ENCODE data around the gene DBNDD2.

The DBNDD2 gene

GRCh38 chr20:45407783-45408645 lies at the start of gene DBNDD2:
DBNDD2 (plus strand) TSS chr20:45408289; CDS start chr20:45408468, 179 bp downstream.
- DNase-seq (ENCODE audit: low read depth): no peak

- no peak for DNase-seq (ENCODE audit: low read depth)
These were observed 49.1 kb upstream of the DBNDD2 start for GRCh38 chr20:45359069-45359405.

GRCh38 chr20:45359406-45360148 lies 48.5 kb upstream of the DBNDD2 start:
- no peak for DNase-seq (ENCODE audit: low read depth)

DNA sequence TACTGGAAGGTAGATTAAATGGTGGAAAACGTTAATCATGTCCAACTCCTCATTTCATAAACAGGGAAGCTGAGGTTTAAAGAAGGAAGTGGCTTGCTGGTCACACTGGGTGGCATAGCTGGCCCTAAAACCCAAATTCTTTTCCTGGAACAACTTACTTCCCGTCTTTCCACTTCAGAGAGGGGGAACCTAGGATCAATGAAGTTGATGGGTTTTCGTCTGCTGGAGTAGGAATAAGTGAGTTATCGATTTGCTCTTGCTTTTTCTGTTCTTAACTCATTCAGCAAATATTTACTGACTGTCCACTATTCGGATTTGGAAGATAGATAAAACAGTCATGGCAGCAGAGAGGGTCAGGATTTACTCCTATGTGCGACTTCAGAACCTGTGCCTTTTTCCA lies 46.3 kb upstream of the DBNDD2 start:
- DNase-seq (ENCODE audit: low read depth): no peak

DNA sequence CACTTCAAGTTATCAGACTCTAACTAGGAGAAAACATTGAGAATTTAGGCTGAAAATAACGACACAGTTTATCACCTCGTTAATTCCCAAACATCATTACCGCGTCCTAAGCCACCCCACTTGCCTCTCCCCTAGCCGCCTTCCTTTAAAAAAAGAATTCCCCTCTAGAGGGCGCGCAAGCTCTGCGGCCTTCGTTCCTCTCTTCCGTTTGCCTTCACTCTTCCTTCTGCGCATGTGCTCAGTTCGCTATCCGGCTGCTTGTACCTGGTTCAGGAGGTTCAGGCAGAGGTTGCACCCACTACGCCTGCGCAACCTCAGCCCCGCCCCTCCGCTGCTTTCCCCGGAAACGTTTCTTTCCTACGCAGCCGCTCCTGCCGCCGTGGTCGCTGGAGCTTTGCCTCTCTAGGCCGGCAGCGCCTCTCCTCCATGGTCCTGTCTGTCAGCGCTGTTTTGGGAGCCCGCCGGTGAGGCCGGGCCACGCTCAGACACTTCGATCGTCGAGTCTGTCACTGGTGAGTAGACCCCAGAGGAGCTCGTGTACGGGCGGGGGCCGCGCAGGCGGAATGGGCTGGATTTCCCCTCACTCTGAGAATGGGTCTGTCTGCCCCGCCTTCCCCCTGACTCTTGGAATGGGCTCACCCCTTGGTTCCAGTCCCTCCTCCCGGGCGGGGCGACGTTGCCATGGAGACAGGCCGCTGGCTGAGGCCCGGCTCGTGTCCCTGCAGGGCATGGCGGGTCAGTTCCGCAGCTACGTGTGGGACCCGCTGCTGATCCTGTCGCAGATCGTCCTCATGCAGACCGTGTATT lies 45.1 kb upstream of the DBNDD2 start, which contains the start of gene SYS1:
SYS1 (plus strand) TSS at position 353 of the 807 bp plus-strand sequence; CDS start at position 729, 376 bp downstream.
- peak; percentile 97 for DNase-seq (ENCODE audit: low read depth)

GRCh38 chr20:45363611-45364492 lies 44.2 kb upstream of the DBNDD2 start:
- no peak for DNase-seq (ENCODE audit: low read depth)

GRCh38 chr20:45365444-45365970 lies 42.6 kb upstream of the DBNDD2 start:
- DNase-seq (ENCODE audit: low read depth): no peak

DNA sequence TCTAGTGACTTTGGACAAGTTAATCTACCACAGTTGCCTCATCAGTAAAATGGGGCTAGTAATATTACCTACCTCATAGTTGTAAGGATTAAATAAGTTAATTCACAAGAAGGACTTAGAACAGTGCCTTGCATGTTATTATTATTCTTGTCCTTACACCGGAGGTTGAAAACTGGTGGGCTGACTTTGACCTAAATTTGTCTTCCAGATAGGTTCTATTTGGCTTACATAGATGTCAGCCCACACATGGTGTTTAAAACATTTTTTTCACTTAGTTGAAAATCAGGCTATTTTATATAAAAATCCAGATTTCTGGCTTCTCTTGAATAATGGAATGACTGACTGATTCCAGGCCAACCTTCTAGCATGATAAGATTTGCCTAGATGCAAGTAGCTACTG lies 41.9 kb upstream of the DBNDD2 start:
- DNase-seq (ENCODE audit: low read depth): no peak

DNA sequence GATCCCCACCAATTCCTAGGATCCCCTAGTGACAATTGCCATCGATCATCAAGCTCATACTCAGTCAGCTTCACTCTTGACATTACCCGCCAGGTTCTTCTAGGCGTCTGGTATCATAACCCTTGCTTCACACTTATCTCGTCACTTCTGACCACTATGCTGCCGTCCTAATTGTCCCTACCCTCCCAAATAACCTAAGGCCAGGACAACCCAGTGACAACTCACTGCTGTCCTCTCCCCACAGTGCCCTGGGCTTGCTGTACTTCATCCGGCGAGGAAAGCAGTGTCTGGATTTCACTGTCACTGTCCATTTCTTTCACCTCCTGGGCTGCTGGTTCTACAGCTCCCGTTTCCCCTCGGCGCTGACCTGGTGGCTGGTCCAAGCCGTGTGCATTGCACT lies 41.5 kb upstream of the DBNDD2 start:
- no peak for DNase-seq (ENCODE audit: low read depth)

DNA sequence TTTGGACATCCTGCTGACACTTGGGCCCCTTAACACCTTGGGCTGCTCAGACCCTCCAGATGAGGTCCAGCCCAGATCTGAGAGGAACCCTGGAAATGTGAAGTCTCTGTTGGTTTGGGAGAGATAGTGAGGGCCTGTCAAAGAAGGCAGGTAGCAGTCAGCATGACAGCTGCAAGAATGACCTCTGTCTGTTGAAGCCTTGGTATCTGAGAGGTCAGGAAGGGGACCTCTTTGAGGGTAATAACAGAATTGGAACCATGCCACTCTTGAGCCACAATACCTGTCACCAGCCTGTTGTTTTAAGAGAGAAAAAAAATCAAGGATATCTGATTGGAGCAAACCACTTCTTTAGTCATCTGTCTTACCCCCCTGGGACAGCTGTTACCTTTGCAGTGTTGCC lies 41.0 kb upstream of the DBNDD2 start:
- DNase-seq (ENCODE audit: low read depth): no peak

DNA sequence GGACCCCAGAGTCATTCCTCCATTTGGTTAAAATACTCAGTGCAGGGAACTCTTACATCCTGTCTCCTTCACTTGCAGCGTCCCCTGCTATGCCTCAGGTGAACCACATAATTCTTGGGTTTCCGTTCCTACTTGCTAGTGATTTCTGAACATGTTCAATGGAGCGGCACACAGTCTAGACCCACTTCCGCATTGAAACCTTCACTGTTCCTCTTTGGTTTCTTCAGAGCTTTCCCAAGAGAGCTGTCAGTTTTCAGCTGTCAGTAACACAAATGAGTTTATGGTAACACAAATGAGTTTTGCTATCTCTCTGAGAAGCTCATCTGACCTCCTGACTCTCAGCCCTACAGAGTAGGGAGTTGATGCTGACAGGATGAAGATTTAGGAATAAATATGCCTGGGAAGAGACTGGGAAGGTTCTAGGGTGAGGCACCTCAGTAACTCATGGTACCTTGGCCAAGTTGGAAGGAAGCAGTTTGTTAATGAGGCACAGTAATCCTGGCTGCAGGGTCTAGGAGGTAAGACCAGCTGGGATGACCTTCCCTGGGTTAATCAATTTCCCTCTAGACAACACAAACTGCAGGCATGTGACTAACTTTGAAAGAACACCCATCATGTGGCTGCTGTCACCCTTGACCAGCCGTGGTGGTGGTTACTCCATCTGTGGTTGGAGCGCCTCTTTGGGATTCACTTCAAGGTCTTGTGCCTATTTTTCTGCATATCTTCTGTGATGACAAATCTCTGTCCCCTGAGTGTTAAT lies 39.7 kb upstream of the DBNDD2 start:
- no peak for DNase-seq (ENCODE audit: low read depth)

DNA sequence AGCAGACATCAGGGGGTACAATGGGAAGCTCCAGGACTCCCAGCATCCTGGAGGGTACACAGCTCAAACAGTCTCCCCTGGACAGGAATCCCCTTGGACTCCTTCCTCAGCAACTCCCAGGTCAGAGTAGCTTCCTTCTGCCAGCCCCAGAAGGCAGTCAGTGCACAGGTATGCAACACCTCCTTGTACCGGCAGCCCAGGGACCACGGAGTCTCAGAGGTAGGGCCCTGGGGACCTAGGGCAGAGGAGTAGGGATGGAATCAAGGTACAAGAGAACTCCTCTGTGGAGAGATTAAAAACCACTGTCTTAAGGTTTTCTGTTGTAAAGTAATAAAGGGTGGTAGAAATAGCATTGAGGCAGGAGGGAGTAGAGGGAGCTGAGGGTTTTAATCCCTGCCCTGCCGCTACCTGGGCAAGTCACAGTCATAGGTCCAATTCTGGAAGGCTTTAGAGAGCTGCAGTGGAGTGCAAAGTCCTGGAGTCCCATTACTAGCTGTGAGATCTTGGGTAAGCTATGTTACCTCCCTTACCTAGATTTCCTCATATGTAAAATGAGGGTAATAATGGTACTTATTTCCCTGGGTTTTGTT lies 37.4 kb upstream of the DBNDD2 start:
- no peak for DNase-seq (ENCODE audit: low read depth)

- DNase-seq (ENCODE audit: low read depth): no peak
These were observed 35.8 kb upstream of the DBNDD2 start for GRCh38 chr20:45372241-45372640.

GRCh38 chr20:45372646-45373352 lies 35.3 kb upstream of the DBNDD2 start:
- no peak for DNase-seq (ENCODE audit: low read depth)

DNA sequence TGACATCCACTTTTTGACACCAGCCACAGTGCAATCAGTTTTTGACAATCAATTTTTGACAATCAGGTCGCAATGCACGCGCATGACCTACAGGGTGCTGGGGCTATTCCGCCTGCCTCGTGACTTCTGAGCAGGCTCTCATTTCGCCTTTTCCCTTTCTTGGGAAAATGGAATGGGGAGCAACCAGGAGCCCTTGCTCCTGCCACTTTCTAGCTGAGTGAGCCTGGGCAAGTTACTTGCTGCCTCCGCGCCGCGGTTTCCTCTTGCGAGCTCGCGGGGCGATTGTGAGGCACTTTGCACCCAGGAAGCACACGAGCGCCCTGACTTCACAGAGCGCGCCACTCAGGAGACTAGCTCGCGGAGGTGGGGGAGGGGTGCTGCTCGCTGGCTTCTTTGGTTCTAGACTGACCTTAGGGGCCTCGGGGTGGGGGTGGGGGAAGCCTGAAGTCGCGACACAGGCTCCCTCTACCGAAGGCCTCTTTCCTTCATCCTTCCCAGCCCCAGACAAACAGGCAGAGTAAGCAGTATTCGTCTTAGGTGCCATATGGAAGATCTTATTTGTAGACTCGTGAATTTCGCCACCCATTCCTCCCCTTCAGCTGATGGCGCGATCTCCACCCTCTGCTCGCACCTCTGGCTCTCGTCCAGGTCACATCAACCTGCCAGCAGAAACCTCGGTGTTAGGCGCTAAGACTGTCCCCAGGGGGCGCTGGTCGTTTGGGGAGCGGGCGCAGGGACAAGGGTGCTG lies 34.6 kb upstream of the DBNDD2 start:
- peak; percentile 84 for DNase-seq (ENCODE audit: low read depth)

- DNase-seq (ENCODE audit: low read depth): no peak
These were observed 34.0 kb upstream of the DBNDD2 start for GRCh38 chr20:45374101-45374467.

- DNase-seq (ENCODE audit: low read depth): no peak
These were observed 33.1 kb upstream of the DBNDD2 start for GRCh38 chr20:45374966-45375365.

DNA sequence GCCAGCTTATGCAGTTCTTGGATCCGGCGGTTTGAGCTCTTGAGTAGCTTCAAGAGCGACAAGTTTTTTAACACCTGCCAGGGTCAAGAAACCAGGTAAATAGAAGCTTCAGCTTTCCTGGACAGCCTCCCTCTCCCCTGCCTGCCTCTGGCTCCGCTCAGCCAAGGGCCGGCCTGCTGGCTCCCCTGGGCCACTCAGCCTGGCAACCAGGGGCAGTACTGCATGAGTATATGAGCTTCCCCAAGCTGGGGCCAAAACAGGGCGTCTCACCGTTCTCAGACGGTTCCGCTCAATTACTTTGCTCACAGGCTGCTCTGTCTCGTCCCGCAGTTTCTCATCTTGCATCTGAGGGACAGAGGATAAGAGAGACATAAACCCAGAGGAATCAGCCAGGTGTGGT lies 30.8 kb upstream of the DBNDD2 start:
- no peak for DNase-seq (ENCODE audit: low read depth)

- DNase-seq (ENCODE audit: low read depth): no peak
These were observed 29.9 kb upstream of the DBNDD2 start, which contains the start of gene TP53TG5 for GRCh38 chr20:45378191-45378590. TP53TG5 (minus strand) TSS chr20:45378325; CDS start chr20:45378236, 89 bp downstream.

Data from stimulated activated CD8-positive, alpha-beta memory T cell treated with anti-CD3 and anti-CD28 coated beads, Interleukin-15, amount 100 ng/mL, for 1 hour (primary cell).